Right lobe of liver (tissue), 6 donors: ENCODE data around the gene DLAT. TPM values are rescaled to one million over a fixed set of nuclear protein-coding genes. Genes with fewer than 3 reads are reported as not detected.

Experiments used
- ATAC-seq, 4 donors: fragments of 200-7000 bp; cut with Tn5 transposase; one replicate each; pipeline ENCODE4 v1.9.1; 2020; ENCODE audit warnings: mild to moderate bottlenecking in 4 of 4, moderate library complexity in 4 of 4
- DNase-seq, 3 donors: peaks; one replicate each; pipeline ENCODE4 v3.0.0-alpha.2; 2020
- H3K27ac ChIP-seq, 3 donors: fragments of 200-600 bp; one replicate each; pipeline ENCODE4 v1.8.0; 2022
- H3K27me3 ChIP-seq, 2 donors: fragments of 200-600 bp; one replicate each; pipeline ENCODE4 v1.8.0; 2022
- H3K36me3 ChIP-seq, 4 donors: fragments of 200-600 bp; sonication (generic) in 1 of 4; one replicate each; pipeline versions ENCODE4 v1.5.1 to v1.8.0; 2017 to 2022; ENCODE audit warnings: control low read depth in 1 of 4
- H3K4me1 ChIP-seq, 4 donors: fragments of 200-600 bp; sonication (generic) in 1 of 4; one replicate each; pipeline versions ENCODE4 v1.5.1 to v1.8.0; 2017 to 2022; ENCODE audit warnings: control low read depth in 1 of 4
- H3K4me3 ChIP-seq, 3 donors: fragments of 200-600 bp; one replicate each; pipeline ENCODE4 v1.8.0; 2022
- H3K9me3 ChIP-seq, 4 donors: fragments of 200-600 bp; sonication (generic) in 1 of 4; one replicate each; pipeline versions ENCODE4 v1.5.1 to v1.8.0; 2017 to 2022; ENCODE audit warnings: control low read depth in 1 of 4
- POLR2A ChIP-seq: fragments of 450-650 bp; IDR thresholded peaks from one replicate; pipeline ENCODE4 v1.6.1; 2017; ENCODE audit warnings: antibody characterized with exemption, mild to moderate bottlenecking
- WGBS: methylation state at CpG from one replicate; pipeline ENCODE4 v1.1.6; 2018; ENCODE audit warnings: low coverage, low lambda C conversion rate; ENCODE audit not compliant: insufficient coverage; ENCODE audit errors: missing lambda C conversion rate; 5-methylcytosine and 5-hydroxymethylcytosine counted together
- intact Hi-C, 2 donors: fragments of 100-400 bp; cut with DNase I; formaldehyde crosslinking; loops; one replicate each; pipeline versions ENCODE4 v1.11.2 to v1.14.1; 2022
- total RNA-seq, 6 experiments: library from RNA; depleted of rRNA in 2 of 6; stranded (reverse); fragments of >200 nt in 2 of 6; fragmentation: NEBNext Ultra II Directional in 3 of 6; extraction: Animal tissue kit (Norgen Biotek cat#: 25700) in 3 of 6; gene quantifications; one replicate each; pipeline versions ENCODE4 v1.1.0 to v1.2.4, GENCODE V29; 2016 to 2023
- TF ChIP-seq, protein P1 (sequence below), 4 donors: fragments of 200-600 bp in 3 of 4; fragments of 450-650 bp in 1 of 4; IDR thresholded peaks; one replicate each; pipeline versions ENCODE4 v1.5.1 to v1.8.0; 2016 to 2022; ENCODE audit warnings: antibody characterized with exemption in 4 of 4, mild to moderate bottlenecking in 2 of 4
- donor health status: DM: no; HTN: yes; CAD: no.
- donor health status: DM: no; HTN: no; CAD: no.
- donor health status: DM: no; HTN: no; CAD: no.
- donor health status: DM: no; HTN: yes; CAD: no.
- donor health status: DM: no; HTN: yes; CAD: no.

DLAT gene
- total RNA-seq, 6 experiments from 2014 or later = 10.8 to 37.4 (median 23.3) TPM

DNA sequence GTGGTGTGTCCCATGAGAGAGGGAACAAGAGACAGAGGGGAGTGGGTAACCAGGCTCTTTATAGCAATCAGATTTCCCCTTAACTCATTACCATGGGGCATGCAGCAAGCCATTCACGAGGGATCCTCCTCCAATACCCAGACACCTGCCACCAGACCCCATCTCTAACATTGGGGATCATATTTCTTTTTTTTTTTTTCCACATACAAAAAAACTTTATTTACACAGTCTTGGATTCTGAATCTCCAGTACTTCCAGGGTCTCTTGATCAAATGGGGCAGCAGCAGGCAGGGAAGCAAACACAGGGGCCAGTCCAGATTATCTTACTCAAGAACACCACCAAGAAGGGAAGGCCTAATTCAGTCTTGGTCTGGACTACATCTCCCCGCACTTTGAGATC is 4.3 kb downstream of the DLAT start:
- peaks cover 0 to 2% (median 0%) of the 10 kb centered on the region in 4 donors for H3K4me1 ChIP-seq
- DNase-seq (no peak), ATAC-seq (no peak)
- intact Hi-C loops = no loop called here
- TF ChIP-seq, protein P1, sequence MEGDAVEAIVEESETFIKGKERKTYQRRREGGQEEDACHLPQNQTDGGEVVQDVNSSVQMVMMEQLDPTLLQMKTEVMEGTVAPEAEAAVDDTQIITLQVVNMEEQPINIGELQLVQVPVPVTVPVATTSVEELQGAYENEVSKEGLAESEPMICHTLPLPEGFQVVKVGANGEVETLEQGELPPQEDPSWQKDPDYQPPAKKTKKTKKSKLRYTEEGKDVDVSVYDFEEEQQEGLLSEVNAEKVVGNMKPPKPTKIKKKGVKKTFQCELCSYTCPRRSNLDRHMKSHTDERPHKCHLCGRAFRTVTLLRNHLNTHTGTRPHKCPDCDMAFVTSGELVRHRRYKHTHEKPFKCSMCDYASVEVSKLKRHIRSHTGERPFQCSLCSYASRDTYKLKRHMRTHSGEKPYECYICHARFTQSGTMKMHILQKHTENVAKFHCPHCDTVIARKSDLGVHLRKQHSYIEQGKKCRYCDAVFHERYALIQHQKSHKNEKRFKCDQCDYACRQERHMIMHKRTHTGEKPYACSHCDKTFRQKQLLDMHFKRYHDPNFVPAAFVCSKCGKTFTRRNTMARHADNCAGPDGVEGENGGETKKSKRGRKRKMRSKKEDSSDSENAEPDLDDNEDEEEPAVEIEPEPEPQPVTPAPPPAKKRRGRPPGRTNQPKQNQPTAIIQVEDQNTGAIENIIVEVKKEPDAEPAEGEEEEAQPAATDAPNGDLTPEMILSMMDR (IDR thresholded peaks at IDR 0.05) = no peak
- TF ChIP-seq POLR2A = no peak
- H3K27ac ChIP-seq = no peak overlapping the region
- no peaks in the 10 kb centered on the region for H3K9me3 ChIP-seq
- peaks cover 0 to 58% (median 8%) of the 10 kb centered on the region in 4 donors for H3K36me3 ChIP-seq
- no peaks in the 10 kb centered on the region for H3K27me3 ChIP-seq
- 100% methylated on average over 2 of the region's 2 CpGs for WGBS
- no peak overlapping the region for H3K4me3 ChIP-seq

DNA sequence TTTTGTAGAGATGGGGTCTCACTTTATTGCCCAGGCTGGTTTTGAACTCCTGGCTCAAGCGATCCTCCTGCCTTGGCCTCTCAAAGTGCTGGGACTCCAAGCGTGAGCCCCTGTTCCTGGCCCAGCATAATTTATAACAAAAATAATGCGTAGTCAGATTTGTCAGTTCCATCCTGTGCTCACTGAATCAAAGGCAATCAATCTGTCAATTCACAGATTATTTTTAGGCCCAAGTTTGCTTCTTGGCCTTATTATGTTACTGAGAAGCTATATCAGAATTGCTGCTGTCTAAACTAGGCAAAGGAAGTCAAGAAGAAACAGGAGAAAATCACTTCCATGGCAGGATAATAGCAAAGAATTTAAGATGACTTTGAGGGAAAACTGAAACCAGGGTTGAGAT is 8.7 kb downstream of the DLAT start:
- 97% methylated on average over 3 of the region's 3 CpGs for WGBS
- H3K27ac ChIP-seq = no peak overlapping the region
- intact Hi-C loops = no loop called here
- H3K9me3 ChIP-seq = no peaks in the 10 kb centered on the region
- no peaks in the 10 kb centered on the region for H3K27me3 ChIP-seq
- TF ChIP-seq POLR2A = no peak
- TF ChIP-seq, protein P1 (IDR thresholded peaks at IDR 0.05) = no peak
- H3K36me3 ChIP-seq = peaks cover 3 to 87% (median 16%) of the 10 kb centered on the region in 4 donors
- no peak for ATAC-seq
- no peaks in the 10 kb centered on the region for H3K4me1 ChIP-seq
- no peak for DNase-seq
- H3K4me3 ChIP-seq = no peak overlapping the region

DNA sequence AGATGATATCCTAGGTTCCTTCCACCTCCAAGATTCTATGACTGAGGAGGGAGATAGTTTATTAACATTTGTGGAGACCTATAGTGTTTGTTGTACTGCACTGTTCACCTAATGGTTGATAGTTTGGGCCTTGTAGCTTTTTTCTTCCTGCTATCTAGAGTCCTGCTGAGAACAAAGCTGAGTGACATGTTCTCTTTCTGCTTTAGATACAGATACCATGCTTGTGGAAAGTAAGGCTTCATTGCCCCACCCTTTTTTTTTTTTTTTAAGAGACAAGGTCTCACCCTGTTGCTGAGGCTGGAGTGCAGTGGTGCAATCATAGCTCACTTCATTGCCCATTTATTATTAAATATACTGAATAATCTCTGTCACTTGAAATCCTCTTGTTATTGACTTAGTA is 12.3 kb downstream of the DLAT start:
- peaks cover 4 to 78% (median 21%) of the 10 kb centered on the region in 4 donors for H3K36me3 ChIP-seq

DNA sequence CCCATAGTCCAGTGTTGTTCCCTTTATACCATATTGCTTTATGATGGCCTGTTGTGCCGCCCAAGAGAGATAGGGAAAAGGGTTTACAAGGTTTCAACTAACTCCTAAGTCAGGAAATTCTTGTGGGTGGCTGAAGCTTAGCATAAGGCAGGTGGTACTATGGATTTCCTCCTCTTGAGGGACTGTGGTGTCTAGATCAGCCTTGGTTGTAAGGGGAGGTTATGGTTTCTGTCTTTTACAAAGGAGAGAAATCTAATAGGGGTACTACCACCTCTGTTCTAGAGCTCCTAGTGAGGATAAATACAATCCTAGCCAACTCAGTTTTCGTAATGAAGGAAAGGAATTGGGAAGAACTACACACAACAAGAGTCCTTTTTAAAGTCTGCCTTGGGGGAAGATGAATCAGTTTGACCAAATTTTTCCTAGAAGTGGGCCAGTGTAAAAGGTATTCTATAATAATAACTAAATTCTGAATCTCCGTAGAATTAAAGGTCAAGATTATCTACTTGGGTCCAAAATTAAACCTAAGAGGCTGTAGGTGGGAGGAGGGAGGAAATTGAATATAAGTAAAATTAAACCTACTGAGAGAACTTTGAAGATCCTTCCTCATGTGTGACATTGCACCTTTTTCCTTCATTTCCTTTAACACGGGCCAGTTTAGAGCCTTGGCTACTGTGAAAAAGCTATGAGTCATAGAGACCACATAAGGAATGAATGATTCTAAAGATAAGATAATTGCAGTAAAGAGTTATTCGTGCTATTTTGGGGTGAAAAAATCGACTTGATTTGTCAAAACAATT is 17.2 kb downstream of the DLAT start:
- Histone ChIP-seq H3K4me1 (no peaks in the 10 kb centered on the region), H3K27me3 (no peaks in the 10 kb centered on the region), H3K36me3 (peaks cover 4 to 80% (median 22%) of the 10 kb centered on the region in 4 donors), H3K27ac (no peak overlapping the region), H3K9me3 (no peaks in the 10 kb centered on the region), H3K4me3 (no peak overlapping the region)
- no peak for DNase-seq
- intact Hi-C loops = no loop called here
- WGBS = 56% methylated on average over 6 of the region's 6 CpGs
- TF ChIP-seq POLR2A = no peak
- TF ChIP-seq, protein P1 (IDR thresholded peaks at IDR 0.05) = no peak
- ATAC-seq = no peak

More for the DNA sequence above, 12.3 kb downstream of the DLAT start:
- Histone ChIP-seq H3K27me3 (no peaks in the 10 kb centered on the region), H3K4me1 (no peaks in the 10 kb centered on the region), H3K9me3 (no peaks in the 10 kb centered on the region), H3K4me3 (no peak overlapping the region), H3K27ac (no peak overlapping the region)
- ATAC-seq (no peak), DNase-seq (no peak)
- intact Hi-C loops = no loop called here
- TF ChIP-seq, protein P1 (IDR thresholded peaks at IDR 0.05) = no peak
- TF ChIP-seq POLR2A = no peak
